Activated CD8-positive, alpha-beta T cell treated with anti-CD3 and anti-CD28 coated beads for 36 hours (primary cell): ENCODE results near the gene ULBP2. TPM values are rescaled to one million over a fixed set of nuclear protein-coding genes. Genes with fewer than 3 reads are reported as not detected.
A peak's percentile ranks its signal among the peaks of the same experiment; 100 is the strongest.
"Not testable (repeated sequence)": the region's sequence is repeated elsewhere in the genome, so short reads cannot be mapped to it uniquely, and the experiment has no call there.

Experiments used
- ATAC-seq: fragments of 200-7000 bp; cut with Tn5 transposase; one replicate; pipeline ENCODE4 v1.10.0; 2021; ENCODE audit warnings: mild to moderate bottlenecking, moderate library complexity
- CTCF ChIA-PET: fragments of 350-600 bp; sonication (Branson Sonifier 250); formaldehyde crosslinking; loops from one replicate; lab custom pipeline; 2021; ENCODE audit warnings: antibody characterized with exemption; lab: Charles Lee
- POLR2A ChIA-PET: fragments of 350-600 bp; sonication (Branson Sonifier 250); formaldehyde crosslinking; loops from one replicate; lab custom pipeline; 2021; ENCODE audit warnings: antibody characterized with exemption; lab: Charles Lee
- DNase-seq: peaks from one replicate; pipeline ENCODE4 v3.0.0-alpha.2; 2020
- H3K27ac Mint-ChIP-seq: one replicate; pipeline ENCODE4 v1.8.0; 2021; ENCODE audit warnings: mild to moderate bottlenecking, mixed read lengths
- H3K27me3 Mint-ChIP-seq: one replicate; pipeline ENCODE4 v1.8.0; 2021; ENCODE audit warnings: mixed read lengths
- H3K36me3 Mint-ChIP-seq: one replicate; pipeline ENCODE4 v1.8.0; 2021; ENCODE audit warnings: low read depth, mixed read lengths
- H3K4me1 Mint-ChIP-seq: one replicate; pipeline ENCODE4 v1.8.0; 2021; ENCODE audit warnings: low read depth, mixed read lengths
- H3K4me3 Mint-ChIP-seq: one replicate; pipeline ENCODE4 v1.8.0; 2021; ENCODE audit warnings: mild to moderate bottlenecking, moderate library complexity, mixed read lengths
- H3K9me3 Mint-ChIP-seq: one replicate; pipeline ENCODE4 v1.8.0; 2021; ENCODE audit warnings: mixed read lengths
- intact Hi-C: fragments of 100-400 bp; cut with micrococcal nuclease; formaldehyde crosslinking; loops from one replicate; pipeline ENCODE4 v1.10.0; 2022
- total RNA-seq, 2 experiments: library from RNA; stranded (reverse); gene quantifications; one replicate each; pipeline ENCODE4 v1.2.3, GENCODE V29; 2021
- TF ChIP-seq, protein P1 (sequence below): fragments of 200-600 bp; IDR thresholded peaks from one replicate; pipeline ENCODE4 v1.8.0; 2022; ENCODE audit warnings: antibody characterized with exemption, mild to moderate bottlenecking

ULBP2 gene
- total RNA-seq, 2 experiments from 2014 or later: 0.38 to 0.67 TPM

GRCh38 chr6:149942461-149942829 is 631 bp downstream of the ULBP2 start:
- no peaks in the 10 kb centered on the region for H3K9me3 Mint-ChIP-seq
- peaks cover 32% of the 10 kb centered on the region for H3K27me3 Mint-ChIP-seq
- no peaks in the 10 kb centered on the region for H3K36me3 Mint-ChIP-seq
- H3K4me1 Mint-ChIP-seq: peaks cover 25% of the 10 kb centered on the region
- H3K4me3 Mint-ChIP-seq: peak overlapping the region; percentile 77
- H3K27ac Mint-ChIP-seq: no peak overlapping the region
- POLR2A ChIA-PET: no interaction called here
- intact Hi-C loops: no loop called here
- TF ChIP-seq, protein P1, sequence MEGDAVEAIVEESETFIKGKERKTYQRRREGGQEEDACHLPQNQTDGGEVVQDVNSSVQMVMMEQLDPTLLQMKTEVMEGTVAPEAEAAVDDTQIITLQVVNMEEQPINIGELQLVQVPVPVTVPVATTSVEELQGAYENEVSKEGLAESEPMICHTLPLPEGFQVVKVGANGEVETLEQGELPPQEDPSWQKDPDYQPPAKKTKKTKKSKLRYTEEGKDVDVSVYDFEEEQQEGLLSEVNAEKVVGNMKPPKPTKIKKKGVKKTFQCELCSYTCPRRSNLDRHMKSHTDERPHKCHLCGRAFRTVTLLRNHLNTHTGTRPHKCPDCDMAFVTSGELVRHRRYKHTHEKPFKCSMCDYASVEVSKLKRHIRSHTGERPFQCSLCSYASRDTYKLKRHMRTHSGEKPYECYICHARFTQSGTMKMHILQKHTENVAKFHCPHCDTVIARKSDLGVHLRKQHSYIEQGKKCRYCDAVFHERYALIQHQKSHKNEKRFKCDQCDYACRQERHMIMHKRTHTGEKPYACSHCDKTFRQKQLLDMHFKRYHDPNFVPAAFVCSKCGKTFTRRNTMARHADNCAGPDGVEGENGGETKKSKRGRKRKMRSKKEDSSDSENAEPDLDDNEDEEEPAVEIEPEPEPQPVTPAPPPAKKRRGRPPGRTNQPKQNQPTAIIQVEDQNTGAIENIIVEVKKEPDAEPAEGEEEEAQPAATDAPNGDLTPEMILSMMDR: no peak
- DNase-seq (no peak), ATAC-seq (no peak)
- CTCF ChIA-PET: no interaction called here

- ATAC-seq, POLR2A ChIA-PET, H3K4me3 Mint-ChIP-seq, H3K9me3 Mint-ChIP-seq, DNase-seq, CTCF ChIA-PET, H3K27ac Mint-ChIP-seq, intact Hi-C loops, H3K36me3 Mint-ChIP-seq: not testable (repeated sequence)
- H3K4me1 Mint-ChIP-seq: peaks cover 23% of the 10 kb centered on the region
- peaks cover 33% of the 10 kb centered on the region for H3K27me3 Mint-ChIP-seq
Observed at GRCh38 chr6:149943321-149943720, 1.5 kb downstream of the ULBP2 start.

GRCh38 chr6:149945276-149945675 is 3.5 kb downstream of the ULBP2 start:
- POLR2A ChIA-PET, CTCF ChIA-PET, intact Hi-C loops, ATAC-seq, H3K9me3 Mint-ChIP-seq, H3K4me3 Mint-ChIP-seq, H3K36me3 Mint-ChIP-seq, H3K4me1 Mint-ChIP-seq, DNase-seq, H3K27ac Mint-ChIP-seq: not testable (repeated sequence)
- peaks cover 28% of the 10 kb centered on the region for H3K27me3 Mint-ChIP-seq

DNA sequence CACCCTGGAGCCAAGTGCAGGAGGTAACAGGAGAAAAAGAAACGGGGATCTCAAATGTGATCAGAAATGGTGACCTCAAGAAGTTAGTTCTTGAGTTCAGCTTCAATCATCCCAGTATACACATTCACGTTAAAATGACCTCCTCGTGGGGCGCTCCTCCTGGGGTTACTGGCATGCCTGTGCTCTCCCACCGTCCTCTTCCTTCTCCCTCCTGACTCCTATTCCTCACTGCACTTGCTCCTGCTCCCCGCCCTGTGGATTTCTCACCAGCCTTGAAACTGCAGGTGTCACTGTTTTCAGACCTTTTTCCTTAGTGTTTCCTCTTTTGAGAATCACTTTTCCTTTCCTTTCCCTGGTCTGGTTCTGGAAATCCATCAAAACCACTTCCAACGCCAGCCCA is 4.8 kb downstream of the ULBP2 start:
- intact Hi-C loops, H3K4me3 Mint-ChIP-seq, POLR2A ChIA-PET, H3K36me3 Mint-ChIP-seq, H3K9me3 Mint-ChIP-seq, H3K4me1 Mint-ChIP-seq, DNase-seq, CTCF ChIA-PET, ATAC-seq, H3K27ac Mint-ChIP-seq: not testable (repeated sequence)
- peaks cover 29% of the 10 kb centered on the region for H3K27me3 Mint-ChIP-seq

DNA sequence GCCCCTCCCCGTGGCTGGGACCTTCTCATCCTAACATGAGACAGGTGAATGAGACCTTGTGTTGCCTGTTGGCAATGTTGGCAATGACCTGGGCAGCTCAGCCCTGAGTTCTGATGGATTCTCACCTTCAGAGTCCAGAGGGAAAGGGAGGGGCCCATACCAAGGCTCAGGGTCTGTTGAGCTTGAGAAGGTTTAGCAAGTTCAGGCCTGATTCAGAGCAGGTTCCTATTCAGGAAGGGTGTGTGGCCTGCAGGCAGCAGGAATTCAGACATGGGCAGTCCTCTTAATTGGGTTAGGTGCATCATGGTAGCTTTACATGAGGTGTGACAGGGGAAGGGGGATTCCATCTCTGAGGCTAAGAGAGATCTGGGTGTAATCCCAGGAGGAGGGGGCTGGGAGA is 5.7 kb downstream of the ULBP2 start:
- intact Hi-C loops, H3K4me3 Mint-ChIP-seq, H3K36me3 Mint-ChIP-seq, ATAC-seq, POLR2A ChIA-PET, DNase-seq, H3K4me1 Mint-ChIP-seq, H3K27ac Mint-ChIP-seq, H3K9me3 Mint-ChIP-seq: not testable (repeated sequence)
- CTCF ChIA-PET: interaction anchor here (2.7 kb wide), 1 partner anchor 69 kb away, joined by 5 read pairs; no protein-coding TSS in a partner anchor
- peaks cover 31% of the 10 kb centered on the region for H3K27me3 Mint-ChIP-seq

- DNase-seq (no peak), ATAC-seq (no peak)
- Mint-ChIP-seq H3K9me3 (no peaks in the 10 kb centered on the region), H3K27me3 (peaks cover 34% of the 10 kb centered on the region), H3K27ac (no peak overlapping the region), H3K4me1 (no peaks in the 10 kb centered on the region), H3K4me3 (no peak overlapping the region), H3K36me3 (no peaks in the 10 kb centered on the region)
- intact Hi-C loops: no loop called here
- POLR2A ChIA-PET: no interaction called here
- TF ChIP-seq, protein P1: no peak
- CTCF ChIA-PET: interaction anchor here (2.7 kb wide), 1 partner anchor 68 kb away, joined by 5 read pairs; no protein-coding TSS in a partner anchor
Observed at GRCh38 chr6:149948011-149948410, 6.2 kb downstream of the ULBP2 start.

- no peak for ATAC-seq
- DNase-seq: no peak
- TF ChIP-seq, protein P1: no peak
- Mint-ChIP-seq H3K9me3 (no peaks in the 10 kb centered on the region), H3K4me1 (peaks cover 3% of the 10 kb centered on the region), H3K36me3 (no peaks in the 10 kb centered on the region), H3K27ac (no peak overlapping the region), H3K4me3 (no peak overlapping the region), H3K27me3 (peaks cover 40% of the 10 kb centered on the region)
- ChIA-PET POLR2A (no interaction called here), CTCF (interaction anchor here (2.7 kb wide), 1 partner anchor 68 kb away, joined by 5 read pairs; no protein-coding TSS in a partner anchor)
- intact Hi-C loops: no loop called here
Observed at GRCh38 chr6:149948616-149949015, 6.8 kb downstream of the ULBP2 start.
